Endothelial cell of umbilical vein (primary cell): ENCODE measurements around the gene PAQR8. TPM values are rescaled to one million over a fixed set of nuclear protein-coding genes. Genes with fewer than 3 reads are reported as not detected.

Experiments
- BruUV-seq: library from RNA; stranded (reverse); fragments of 400-500 nt; replicated peaks from 2 replicates; lab custom pipeline; 2021; lab: Mats Ljungman, UMichigan
- CTCF ChIA-PET: fragments of 300-600, 350-600 bp; sonication (Branson Sonifier 250); formaldehyde crosslinking; loops from one replicate; lab custom pipeline; 2021; ENCODE audit warnings: antibody characterized with exemption, inconsistent platforms; lab: Charles Lee
- POLR2A ChIA-PET: fragments of 300-600, 350-600 bp; sonication (Branson Sonifier 250); formaldehyde crosslinking; loops from one replicate; lab custom pipeline; 2021; ENCODE audit warnings: antibody characterized with exemption, inconsistent platforms; lab: Charles Lee
- DNase-seq: peaks from one replicate; pipeline ENCODE4 v3.0.0-alpha.2; 2011; ENCODE audit warnings: low read depth, low spot score
- FAIRE-seq: peaks from 2 replicates; lab custom pipeline; 2011; peaks lifted over from hg19 to GRCh38; lab: Jason Lieb, UNC
- H2AFZ ChIP-seq: 2 replicates; pipeline ENCODE4 v1.6.0; 2012; ENCODE audit warnings: low read depth, low read length, control low read depth, inconsistent platforms
- H3K27ac ChIP-seq: 2 replicates; pipeline ENCODE4 v1.5.1; 2011; ENCODE audit warnings: low read depth, mild to moderate bottlenecking, control low read depth, low read length, moderate library complexity; ENCODE audit not compliant: insufficient read depth
- H3K27me3 ChIP-seq, 2 experiments: 2 replicates each; pipeline versions ENCODE4 v1.6.0 to v1.6.1; 2011; ENCODE audit warnings: low read length in 2 of 2, mixed read lengths in 1 of 2; ENCODE audit not compliant: control insufficient read depth in 2 of 2, insufficient read depth in 2 of 2
- H3K36me3 ChIP-seq, 2 experiments: 2 replicates in 1 of 2; 3 replicates in 1 of 2; pipeline ENCODE4 v1.5.1; 2011; ENCODE audit warnings: low read length in 2 of 2, mild to moderate bottlenecking in 1 of 2, moderate library complexity in 1 of 2; ENCODE audit not compliant: control insufficient read depth in 2 of 2, insufficient read depth in 2 of 2; ENCODE audit errors: extremely low read depth in 1 of 2
- H3K4me1 ChIP-seq: 3 replicates; pipeline ENCODE4 v1.5.1; 2011; ENCODE audit warnings: mild to moderate bottlenecking, low read length; ENCODE audit not compliant: control insufficient read depth, insufficient read depth; ENCODE audit errors: extremely low read depth
- H3K4me2 ChIP-seq: 2 replicates; pipeline ENCODE4 v1.6.1; 2011; ENCODE audit warnings: low read length, control low read depth, mixed read lengths; ENCODE audit not compliant: insufficient read depth
- H3K4me3 ChIP-seq, 3 experiments: fragments of 200-600 bp in 1 of 3; sonication (generic), shearing (Covaris generic) in 1 of 3; replicated peaks in 1 of 3; 2 replicates each; pipeline ENCODE4 v1.5.1; 2011 to 2016; ENCODE audit warnings: control low read depth in 3 of 3, low read length in 3 of 3, mild to moderate bottlenecking in 2 of 3, inconsistent platforms in 1 of 3, low read depth in 1 of 3, moderate library complexity in 1 of 3; ENCODE audit not compliant: insufficient read depth in 1 of 3
- H3K79me2 ChIP-seq: 2 replicates; pipeline ENCODE4 v1.6.0; 2012; ENCODE audit warnings: low read length, inconsistent platforms; ENCODE audit not compliant: control insufficient read depth, insufficient read depth
- H3K9ac ChIP-seq: replicated peaks from 2 replicates; pipeline ENCODE3; 2011; ENCODE audit warnings: low read length, control low read depth; ENCODE audit not compliant: insufficient read depth; ENCODE audit errors: extremely low read depth
- H3K9me1 ChIP-seq: replicated peaks from 3 replicates; pipeline ENCODE4 v1.6.0; 2011; ENCODE audit warnings: mild to moderate bottlenecking, low read length; ENCODE audit not compliant: control insufficient read depth, insufficient read depth; ENCODE audit errors: extremely low read depth
- H3K9me3 ChIP-seq: replicated peaks from 2 replicates; pipeline ENCODE4 v1.5.1; 2012; ENCODE audit warnings: low read length, inconsistent platforms; ENCODE audit not compliant: control insufficient read depth, insufficient read depth
- H4K20me1 ChIP-seq: replicated peaks from 2 replicates; pipeline ENCODE3; 2011; ENCODE audit warnings: mild to moderate bottlenecking, low read length; ENCODE audit not compliant: control insufficient read depth, insufficient read depth; ENCODE audit errors: extremely low read depth
- CTCF ChIP-seq, 2 donors: IDR thresholded peaks; 1 replicate in 1 of 2; 2 replicates in 1 of 2; pipeline ENCODE4 v1.5.1; 2011; ENCODE audit warnings: low read length in 2 of 2, mild to moderate bottlenecking in 2 of 2, moderate library complexity in 2 of 2, control low read depth in 1 of 2, inconsistent platforms in 1 of 2, low read depth in 1 of 2; ENCODE audit not compliant: insufficient read depth in 1 of 2; ENCODE audit errors: extremely low read depth in 1 of 2
- EZH2 ChIP-seq: IDR thresholded peaks from 2 replicates; pipeline ENCODE4 v1.6.1; 2012; ENCODE audit warnings: borderline replicate concordance, low read depth, mild to moderate bottlenecking, moderate library complexity, low read length, inconsistent platforms; ENCODE audit not compliant: severe bottlenecking
- FOS ChIP-seq: IDR thresholded peaks from 2 replicates; pipeline ENCODE4 v1.6.1; 2011; ENCODE audit warnings: mild to moderate bottlenecking, low read length, moderate library complexity, borderline replicate concordance; ENCODE audit not compliant: insufficient read depth
- GATA2 ChIP-seq: IDR thresholded peaks from 2 replicates; pipeline ENCODE4 v1.7.0; 2011; ENCODE audit warnings: low read depth, mild to moderate bottlenecking, moderate library complexity, mixed read lengths, low read length; ENCODE audit not compliant: insufficient read length, insufficient read depth
- JUN ChIP-seq: IDR thresholded peaks from 2 replicates; pipeline ENCODE4 v1.6.1; 2011; ENCODE audit warnings: borderline replicate concordance, low read depth; ENCODE audit not compliant: insufficient read length, insufficient read depth
- MAX ChIP-seq: IDR thresholded peaks from 2 replicates; pipeline ENCODE4 v1.6.1; 2011; ENCODE audit not compliant: insufficient read depth, insufficient read length
- MYC ChIP-seq: IDR thresholded peaks from one replicate; pipeline ENCODE4 v1.6.1; 2011; ENCODE audit warnings: mild to moderate bottlenecking, low read depth, low read length
- POLR2A ChIP-seq: IDR thresholded peaks from 2 replicates; pipeline ENCODE4 v1.6.1; 2012; ENCODE audit warnings: low read depth, mild to moderate bottlenecking, control low read depth, low read length
- POLR2AphosphoS5 ChIP-seq: IDR thresholded peaks from 2 replicates; pipeline ENCODE4 v1.6.1; 2012; ENCODE audit warnings: low read depth, mild to moderate bottlenecking, control low read depth, low read length, moderate library complexity; ENCODE audit not compliant: insufficient read depth
- dilution Hi-C: fragments of 300-500 bp; cut with MboI; formaldehyde crosslinking; loops from one replicate; pipeline ENCODE4 v1.15.0; 2019; ENCODE audit warnings: low sequenced_read_pairs; ENCODE audit not compliant: extremely low pct_ligation_motif_present
- intact Hi-C: fragments of 100-400 bp; cut with micrococcal nuclease; formaldehyde crosslinking; loops from one replicate; pipeline ENCODE4 v1.10.0; 2022
- polyA plus RNA-seq, 4 experiments: library from polyadenylated mRNA; depleted of rRNA in 3 of 4; stranded (reverse) in 3 of 4; unstranded in 1 of 4; fragments of >200 nt; gene quantifications; 2 replicates each; pipeline versions ENCODE4 v1.2.1 to v1.2.3, GENCODE V29; 2011 to 2012; ENCODE audit warnings: missing spikeins in 1 of 4
- total RNA-seq: library from RNA; stranded (reverse); gene quantifications from 2 replicates; pipeline ENCODE4 v1.2.3, GENCODE V29; 2021

The PAQR8 gene
- total and polyA plus RNA-seq, 2 donors (not counting 3 experiments of a cell fraction or from before 2014, with no cell fraction given), result 4.3 to 6.0 TPM

GRCh38 chr6:52438926-52439325 lies 77.0 kb downstream of the PAQR8 start:
- intact Hi-C loops, result no loop called here
- Histone ChIP-seq H3K4me2 (no peak overlapping the region), H3K9me1 (no peaks in the 10 kb centered on the region), H3K4me3 (no peak overlapping the region), H2AFZ (no peak overlapping the region), H3K36me3 (no peaks in the 10 kb centered on the region), H4K20me1 (no peaks in the 10 kb centered on the region), H3K79me2 (no peaks in the 10 kb centered on the region), H3K9ac (no peak overlapping the region), H3K27me3 (no peaks in the 10 kb centered on the region), H3K9me3 (no peaks in the 10 kb centered on the region), H3K4me1 (no peaks in the 10 kb centered on the region), H3K27ac (no peak overlapping the region)
- dilution Hi-C loops, result no loop called here
- TF ChIP-seq MYC (no peak), GATA2 (no peak), POLR2A (no peak), CTCF (IDR thresholded peaks at IDR 0.05; ENCODE audit: extremely low read depth in 1 of 2, insufficient read depth in 1 of 2, low read depth in 1 of 2, low read length in 2 of 2) (no peak), JUN (no peak), FOS (no peak), MAX (no peak), EZH2 (no peak), POLR2AphosphoS5 (no peak)
- DNase-seq, result no peak
- no TSS peak for BruUV-seq
- no peak for FAIRE-seq
- CTCF ChIA-PET, result interaction anchor here (1.0 kb wide), 1 partner anchor 16 kb away, joined by 3 read pairs; no protein-coding TSS in a partner anchor
- POLR2A ChIA-PET, result no interaction called here
